PFSK-1 (cell line): ENCODE results near the gene SEL1L2.

Experiments
- FOXP2 ChIP-seq: optimal IDR thresholded peaks from 2 replicates; pipeline ENCODE3; 2011; ENCODE audit warnings: borderline replicate concordance, control low read depth, inconsistent platforms; ENCODE audit not compliant: insufficient read depth; ENCODE audit errors: extremely low read length, extremely low read depth
- POLR2AphosphoS5 ChIP-seq: IDR thresholded peaks from 2 replicates; pipeline ENCODE4 v1.6.1; 2012; ENCODE audit warnings: low read depth, mild to moderate bottlenecking, control low read depth, low read length, moderate library complexity
- SIN3A ChIP-seq: IDR thresholded peaks from 2 replicates; pipeline ENCODE4 v1.6.1; 2012; ENCODE audit warnings: mild to moderate bottlenecking, low read length, moderate library complexity, borderline replicate concordance; ENCODE audit not compliant: insufficient read depth

DNA sequence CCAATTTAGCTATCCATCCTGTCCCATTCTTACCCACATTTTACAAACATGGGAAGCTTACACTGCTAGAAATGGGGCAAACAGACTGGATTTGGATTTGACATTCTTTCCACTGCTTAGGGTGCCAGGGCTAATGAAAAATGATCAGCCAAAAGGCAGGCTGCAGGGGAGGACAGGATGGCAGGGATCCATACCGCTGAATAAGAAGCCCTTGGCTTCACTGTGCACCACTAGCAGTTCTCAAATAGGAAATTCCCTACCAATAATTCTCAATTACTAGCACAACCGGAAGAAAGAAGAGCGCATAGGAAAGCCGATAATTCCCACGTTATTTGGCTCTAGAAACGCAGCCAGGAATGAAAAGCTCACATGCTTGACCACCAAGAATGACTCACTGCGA lies 132.5 kb downstream of the SEL1L2 start:
- TF ChIP-seq POLR2AphosphoS5 (no peak), SIN3A (no peak), FOXP2 (no peak)
